MCF 10A (cell line): ENCODE data around the gene FER1L5. TPM values are rescaled to one million over a fixed set of nuclear protein-coding genes. Genes with fewer than 3 reads are reported as not detected.
A peak's percentile ranks its signal among the peaks of the same experiment; 100 is the strongest.

Experiments used
- BruUV-seq: library from RNA; stranded (reverse); fragments of 400-500 nt; replicated peaks from 2 replicates; lab custom pipeline; 2021; lab: Mats Ljungman, UMichigan
- CTCF ChIA-PET: fragments of 300-600 bp; sonication (Branson Sonifier 250); formaldehyde crosslinking; extraction: SDS; loops from one replicate; lab custom pipeline; 2021; ENCODE audit warnings: antibody characterized with exemption, inconsistent platforms; lab: Yijun Ruan, JAX
- POLR2A ChIA-PET: fragments of 300-600, 350-650 bp; sonication (Branson Sonifier 250); formaldehyde crosslinking; extraction: SDS; loops from one replicate; lab custom pipeline; 2020; ENCODE audit warnings: antibody characterized with exemption, inconsistent platforms; lab: Yijun Ruan, JAX
- DNase-seq: peaks from one replicate; pipeline ENCODE4 v3.0.0-alpha.2; 2018; ENCODE audit not compliant: unreplicated experiment
- H3K27ac Mint-ChIP-seq: one replicate; pipeline ENCODE4 v1.8.0; 2022; ENCODE audit warnings: mild to moderate bottlenecking, low read depth, mixed read lengths; ENCODE audit not compliant: unreplicated experiment
- H3K27me3 Mint-ChIP-seq: one replicate; pipeline ENCODE4 v1.8.0; 2022; ENCODE audit warnings: mixed read lengths; ENCODE audit not compliant: insufficient read depth, unreplicated experiment
- H3K36me3 Mint-ChIP-seq: one replicate; pipeline ENCODE4 v1.8.0; 2022; ENCODE audit warnings: mild to moderate bottlenecking, moderate library complexity, mixed read lengths; ENCODE audit not compliant: insufficient read depth, unreplicated experiment
- H3K4me1 Mint-ChIP-seq: one replicate; pipeline ENCODE4 v1.8.0; 2022; ENCODE audit warnings: mixed read lengths; ENCODE audit not compliant: insufficient read depth, unreplicated experiment
- H3K4me3 Mint-ChIP-seq: one replicate; pipeline ENCODE4 v1.8.0; 2022; ENCODE audit warnings: mild to moderate bottlenecking, moderate library complexity, mixed read lengths; ENCODE audit not compliant: unreplicated experiment
- H3K9me3 Mint-ChIP-seq: one replicate; pipeline ENCODE4 v1.8.0; 2022; ENCODE audit warnings: mixed read lengths; ENCODE audit not compliant: unreplicated experiment
- CTCF ChIP-seq: fragments of 200-600 bp; IDR thresholded peaks from one replicate; pipeline ENCODE4 v1.8.0; 2022; ENCODE audit warnings: antibody characterized with exemption, mild to moderate bottlenecking; ENCODE audit not compliant: unreplicated experiment
- intact Hi-C: fragments of 100-400 bp; cut with micrococcal nuclease; formaldehyde crosslinking; loops from 2 replicates; pipeline ENCODE4 v1.14.1; 2022
- total RNA-seq: library from RNA; stranded (reverse); gene quantifications from 2 replicates; pipeline ENCODE4 v1.2.3, GENCODE V29; 2022

Gene FER1L5
- total RNA-seq, 1 experiment from 2014 or later: not detected

- no TSS peak for BruUV-seq
- no peak for DNase-seq
- no peak for TF ChIP-seq CTCF
- H3K27ac Mint-ChIP-seq: no peak overlapping the region
- no peak overlapping the region for H3K4me3 Mint-ChIP-seq
- intact Hi-C loops: no loop called here
- ChIA-PET POLR2A (interaction anchor here (1.0 to 3.1 kb wide), 3 partner anchors 8 to 191 kb away, joined by 3 to 20 read pairs (median 3); partner anchors contain the start of genes CNNM3 and KANSL3), CTCF (no interaction called here)
- H3K27me3 Mint-ChIP-seq: no peaks in the 10 kb centered on the region
- H3K4me1 Mint-ChIP-seq: peaks cover 6% of the 10 kb centered on the region
- H3K9me3 Mint-ChIP-seq: no peaks in the 10 kb centered on the region
- peaks cover 42% of the 10 kb centered on the region for H3K36me3 Mint-ChIP-seq
Observed at GRCh38 chr2:96625571-96626552, 16.7 kb upstream of the FER1L5 start.

- H3K27ac Mint-ChIP-seq: no peak overlapping the region
- CTCF ChIA-PET: no interaction called here
- no peak for DNase-seq
- no peaks in the 10 kb centered on the region for H3K9me3 Mint-ChIP-seq
- H3K36me3 Mint-ChIP-seq: peaks cover 48% of the 10 kb centered on the region
- H3K4me3 Mint-ChIP-seq: no peak overlapping the region
- intact Hi-C loops: no loop called here
- no TSS peak for BruUV-seq
- POLR2A ChIA-PET: interaction anchor here (1.0 to 3.1 kb wide), 3 partner anchors 9 to 190 kb away, joined by 3 to 20 read pairs (median 3); partner anchors contain the start of genes CNNM3 and KANSL3
- TF ChIP-seq CTCF: no peak
- H3K27me3 Mint-ChIP-seq: no peaks in the 10 kb centered on the region
- H3K4me1 Mint-ChIP-seq: peaks cover 6% of the 10 kb centered on the region
Observed at GRCh38 chr2:96626553-96626942, 16.0 kb upstream of the FER1L5 start.

GRCh38 chr2:96631804-96632435 is 10.6 kb upstream of the FER1L5 start:
- DNase-seq: peak; percentile 53
- POLR2A ChIA-PET: interaction anchor here (0.9 to 1.4 kb wide), 5 partner anchors 8 to 185 kb away, joined by 3 to 6 read pairs (median 4); partner anchors contain the start of gene CNNM3
- no peaks in the 10 kb centered on the region for H3K9me3 Mint-ChIP-seq
- no TSS peak for BruUV-seq
- no peak overlapping the region for H3K27ac Mint-ChIP-seq
- H3K27me3 Mint-ChIP-seq: no peaks in the 10 kb centered on the region
- intact Hi-C loops: no loop called here
- peaks cover 19% of the 10 kb centered on the region for H3K4me1 Mint-ChIP-seq
- H3K36me3 Mint-ChIP-seq: peaks cover 59% of the 10 kb centered on the region
- TF ChIP-seq CTCF: no peak
- CTCF ChIA-PET: interaction anchor here (0.6 to 1.3 kb wide), 3 partner anchors 98 to 130 kb away, joined by 3 to 7 read pairs (median 5); no protein-coding TSS in a partner anchor
- H3K4me3 Mint-ChIP-seq: no peak overlapping the region

GRCh38 chr2:96633641-96634040 is 8.9 kb upstream of the FER1L5 start:
- peaks cover 20% of the 10 kb centered on the region for H3K4me1 Mint-ChIP-seq
- no peaks in the 10 kb centered on the region for H3K9me3 Mint-ChIP-seq
- ChIA-PET POLR2A (no interaction called here), CTCF (no interaction called here)
- H3K4me3 Mint-ChIP-seq: no peak overlapping the region
- no TSS peak for BruUV-seq
- peaks cover 53% of the 10 kb centered on the region for H3K36me3 Mint-ChIP-seq
- H3K27me3 Mint-ChIP-seq: no peaks in the 10 kb centered on the region
- H3K27ac Mint-ChIP-seq: no peak overlapping the region
- intact Hi-C loops: no loop called here
- TF ChIP-seq CTCF: no peak
- no peak for DNase-seq
